Measurements from ENCODE around the gene GDI1. TPM values are rescaled to one million over a fixed set of nuclear protein-coding genes. Genes with fewer than 3 reads are reported as not detected.

GDI1 gene
- total and polyA plus RNA-seq, 9 of the 15 experiments (the other 6 are each of a cell fraction or from before 2014, with no cell fraction given), result 0.97 to 82.6 (median 37.5) TPM

DNA sequence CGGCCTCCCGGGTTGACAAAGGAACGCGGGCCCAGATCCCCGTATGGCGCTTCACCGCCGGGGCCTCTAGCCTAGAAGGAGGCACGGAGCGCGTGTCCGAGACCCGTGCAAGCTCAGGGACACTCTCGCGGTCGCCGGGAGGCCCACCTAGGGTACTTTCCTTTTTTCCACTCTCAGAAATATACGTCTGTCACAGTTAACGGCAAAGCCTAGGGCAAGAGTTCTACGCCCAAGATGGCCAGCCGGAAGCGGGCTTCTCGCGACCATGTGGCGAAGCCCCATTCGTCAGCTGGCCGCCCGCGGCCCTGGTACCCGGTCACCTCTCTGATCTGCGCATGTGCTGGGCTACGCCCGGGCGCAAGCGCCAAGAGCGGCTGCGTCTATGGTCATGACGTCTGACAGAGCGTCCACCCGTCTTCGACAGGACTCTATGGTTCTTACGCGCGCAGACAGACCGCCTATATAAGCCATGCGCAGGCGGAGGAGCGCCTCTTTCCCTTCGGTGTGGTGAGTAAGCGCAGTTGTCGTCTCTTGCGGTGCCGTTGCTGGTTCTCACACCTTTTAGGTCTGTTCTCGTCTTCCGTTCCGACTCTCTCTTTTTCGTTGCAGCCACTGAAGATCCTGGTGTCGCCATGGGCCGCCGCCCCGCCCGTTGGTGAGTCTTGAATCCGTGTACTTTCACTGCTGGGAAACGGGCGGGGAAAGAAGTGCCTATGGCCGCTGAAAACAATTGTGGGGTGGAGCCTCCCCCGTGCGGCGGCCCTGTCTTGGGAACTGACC lies 38.9 kb upstream of the GDI1 start, which contains the start of gene RPL10 (continued):
- TF ChIP-seq BRF1 (IDR thresholded peaks at IDR 0.05; ENCODE audit: borderline replicate concordance, extremely low read depth, insufficient read length) (no peak), SMARCB1 (IDR thresholded peaks at IDR 0.05; ENCODE audit: insufficient read length, low read depth) (no peak), ZNF184 (CRISPR knock-in tag; IDR thresholded peaks at IDR 0.05) (no peak), SMAD2 (IDR thresholded peaks at IDR 0.05; ENCODE audit: low read depth, low read length) (no peak), SUPT5H (IDR thresholded peaks at IDR 0.05) (peak; percentile 100), RUNX1 (IDR thresholded peaks at IDR 0.05; ENCODE audit: low read depth) (0 out of 2 replicates have a peak, but pooled peaks have one; percentile 72), ZSCAN32 (CRISPR knock-in tag; IDR thresholded peaks at IDR 0.05) (no peak)
- TF ChIP-seq, protein P1, sequence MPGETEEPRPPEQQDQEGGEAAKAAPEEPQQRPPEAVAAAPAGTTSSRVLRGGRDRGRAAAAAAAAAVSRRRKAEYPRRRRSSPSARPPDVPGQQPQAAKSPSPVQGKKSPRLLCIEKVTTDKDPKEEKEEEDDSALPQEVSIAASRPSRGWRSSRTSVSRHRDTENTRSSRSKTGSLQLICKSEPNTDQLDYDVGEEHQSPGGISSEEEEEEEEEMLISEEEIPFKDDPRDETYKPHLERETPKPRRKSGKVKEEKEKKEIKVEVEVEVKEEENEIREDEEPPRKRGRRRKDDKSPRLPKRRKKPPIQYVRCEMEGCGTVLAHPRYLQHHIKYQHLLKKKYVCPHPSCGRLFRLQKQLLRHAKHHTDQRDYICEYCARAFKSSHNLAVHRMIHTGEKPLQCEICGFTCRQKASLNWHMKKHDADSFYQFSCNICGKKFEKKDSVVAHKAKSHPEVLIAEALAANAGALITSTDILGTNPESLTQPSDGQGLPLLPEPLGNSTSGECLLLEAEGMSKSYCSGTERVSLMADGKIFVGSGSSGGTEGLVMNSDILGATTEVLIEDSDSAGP (CRISPR knock-in tag; IDR thresholded peaks at IDR 0.05), result no peak
- TF ChIP-seq, protein P2, sequence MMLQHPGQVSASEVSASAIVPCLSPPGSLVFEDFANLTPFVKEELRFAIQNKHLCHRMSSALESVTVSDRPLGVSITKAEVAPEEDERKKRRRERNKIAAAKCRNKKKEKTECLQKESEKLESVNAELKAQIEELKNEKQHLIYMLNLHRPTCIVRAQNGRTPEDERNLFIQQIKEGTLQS (IDR thresholded peaks at IDR 0.05), result no peak
- TF ChIP-seq, protein P2 (CRISPR knock-in tag; conservative IDR thresholded peaks at IDR 0.05), result peak; percentile 45; the same call in 1 of the 2 replicates
- TF ChIP-seq, protein P3, sequence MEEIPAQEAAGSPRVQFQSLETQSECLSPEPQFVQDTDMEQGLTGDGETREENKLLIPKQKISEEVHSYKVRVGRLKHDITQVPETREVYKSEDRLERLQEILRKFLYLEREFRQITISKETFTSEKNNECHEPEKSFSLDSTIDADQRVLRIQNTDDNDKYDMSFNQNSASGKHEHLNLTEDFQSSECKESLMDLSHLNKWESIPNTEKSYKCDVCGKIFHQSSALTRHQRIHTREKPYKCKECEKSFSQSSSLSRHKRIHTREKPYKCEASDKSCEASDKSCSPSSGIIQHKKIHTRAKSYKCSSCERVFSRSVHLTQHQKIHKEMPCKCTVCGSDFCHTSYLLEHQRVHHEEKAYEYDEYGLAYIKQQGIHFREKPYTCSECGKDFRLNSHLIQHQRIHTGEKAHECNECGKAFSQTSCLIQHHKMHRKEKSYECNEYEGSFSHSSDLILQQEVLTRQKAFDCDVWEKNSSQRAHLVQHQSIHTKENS (CRISPR knock-in tag; IDR thresholded peaks at IDR 0.05), result no peak
- TF ChIP-seq, protein P4, sequence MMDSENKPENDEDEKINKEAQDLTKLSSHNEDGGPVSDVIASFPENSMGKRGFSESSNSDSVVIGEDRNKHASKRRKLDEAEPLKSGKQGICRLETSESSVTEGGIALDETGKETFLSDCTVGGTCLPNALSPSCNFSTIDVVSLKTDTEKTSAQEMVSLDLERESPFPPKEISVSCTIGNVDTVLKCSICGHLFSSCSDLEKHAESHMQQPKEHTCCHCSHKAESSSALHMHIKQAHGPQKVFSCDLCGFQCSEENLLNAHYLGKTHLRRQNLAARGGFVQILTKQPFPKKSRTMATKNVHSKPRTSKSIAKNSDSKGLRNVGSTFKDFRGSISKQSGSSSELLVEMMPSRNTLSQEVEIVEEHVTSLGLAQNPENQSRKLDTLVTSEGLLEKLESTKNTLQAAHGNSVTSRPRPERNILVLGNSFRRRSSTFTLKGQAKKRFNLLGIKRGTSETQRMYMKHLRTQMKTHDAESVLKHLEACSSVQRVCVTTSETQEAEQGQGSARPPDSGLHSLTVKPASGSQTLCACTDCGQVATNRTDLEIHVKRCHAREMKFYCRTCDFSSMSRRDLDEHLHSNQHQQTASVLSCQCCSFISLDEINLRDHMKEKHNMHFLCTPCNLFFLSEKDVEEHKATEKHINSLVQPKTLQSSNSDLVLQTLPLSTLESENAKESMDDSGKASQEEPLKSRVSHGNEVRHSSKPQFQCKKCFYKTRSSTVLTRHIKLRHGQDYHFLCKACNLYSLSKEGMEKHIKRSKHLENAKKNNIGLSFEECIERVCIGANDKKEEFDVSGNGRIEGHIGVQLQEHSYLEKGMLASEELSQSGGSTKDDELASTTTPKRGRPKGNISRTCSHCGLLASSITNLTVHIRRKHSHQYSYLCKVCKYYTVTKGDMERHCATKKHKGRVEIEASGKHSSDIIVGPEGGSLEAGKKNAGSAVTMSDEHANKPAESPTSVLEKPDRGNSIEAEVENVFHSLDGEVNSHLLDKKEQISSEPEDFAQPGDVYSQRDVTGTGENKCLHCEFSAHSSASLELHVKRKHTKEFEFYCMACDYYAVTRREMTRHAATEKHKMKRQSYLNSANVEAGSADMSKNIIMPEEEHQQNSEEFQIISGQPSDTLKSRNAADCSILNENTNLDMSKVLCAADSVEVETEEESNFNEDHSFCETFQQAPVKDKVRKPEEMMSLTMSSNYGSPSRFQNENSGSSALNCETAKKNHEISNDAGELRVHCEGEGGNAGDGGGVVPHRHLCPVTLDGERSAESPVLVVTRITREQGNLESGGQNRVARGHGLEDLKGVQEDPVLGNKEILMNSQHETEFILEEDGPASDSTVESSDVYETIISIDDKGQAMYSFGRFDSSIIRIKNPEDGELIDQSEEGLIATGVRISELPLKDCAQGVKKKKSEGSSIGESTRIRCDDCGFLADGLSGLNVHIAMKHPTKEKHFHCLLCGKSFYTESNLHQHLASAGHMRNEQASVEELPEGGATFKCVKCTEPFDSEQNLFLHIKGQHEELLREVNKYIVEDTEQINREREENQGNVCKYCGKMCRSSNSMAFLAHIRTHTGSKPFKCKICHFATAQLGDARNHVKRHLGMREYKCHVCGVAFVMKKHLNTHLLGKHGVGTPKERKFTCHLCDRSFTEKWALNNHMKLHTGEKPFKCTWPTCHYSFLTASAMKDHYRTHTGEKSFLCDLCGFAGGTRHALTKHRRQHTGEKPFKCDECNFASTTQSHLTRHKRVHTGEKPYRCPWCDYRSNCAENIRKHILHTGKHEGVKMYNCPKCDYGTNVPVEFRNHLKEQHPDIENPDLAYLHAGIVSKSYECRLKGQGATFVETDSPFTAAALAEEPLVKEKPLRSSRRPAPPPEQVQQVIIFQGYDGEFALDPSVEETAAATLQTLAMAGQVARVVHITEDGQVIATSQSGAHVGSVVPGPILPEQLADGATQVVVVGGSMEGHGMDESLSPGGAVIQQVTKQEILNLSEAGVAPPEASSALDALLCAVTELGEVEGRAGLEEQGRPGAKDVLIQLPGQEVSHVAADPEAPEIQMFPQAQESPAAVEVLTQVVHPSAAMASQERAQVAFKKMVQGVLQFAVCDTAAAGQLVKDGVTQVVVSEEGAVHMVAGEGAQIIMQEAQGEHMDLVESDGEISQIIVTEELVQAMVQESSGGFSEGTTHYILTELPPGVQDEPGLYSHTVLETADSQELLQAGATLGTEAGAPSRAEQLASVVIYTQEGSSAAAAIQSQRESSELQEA (IDR thresholded peaks at IDR 0.05; ENCODE audit: low read depth), result no peak
- TF ChIP-seq, protein P5, sequence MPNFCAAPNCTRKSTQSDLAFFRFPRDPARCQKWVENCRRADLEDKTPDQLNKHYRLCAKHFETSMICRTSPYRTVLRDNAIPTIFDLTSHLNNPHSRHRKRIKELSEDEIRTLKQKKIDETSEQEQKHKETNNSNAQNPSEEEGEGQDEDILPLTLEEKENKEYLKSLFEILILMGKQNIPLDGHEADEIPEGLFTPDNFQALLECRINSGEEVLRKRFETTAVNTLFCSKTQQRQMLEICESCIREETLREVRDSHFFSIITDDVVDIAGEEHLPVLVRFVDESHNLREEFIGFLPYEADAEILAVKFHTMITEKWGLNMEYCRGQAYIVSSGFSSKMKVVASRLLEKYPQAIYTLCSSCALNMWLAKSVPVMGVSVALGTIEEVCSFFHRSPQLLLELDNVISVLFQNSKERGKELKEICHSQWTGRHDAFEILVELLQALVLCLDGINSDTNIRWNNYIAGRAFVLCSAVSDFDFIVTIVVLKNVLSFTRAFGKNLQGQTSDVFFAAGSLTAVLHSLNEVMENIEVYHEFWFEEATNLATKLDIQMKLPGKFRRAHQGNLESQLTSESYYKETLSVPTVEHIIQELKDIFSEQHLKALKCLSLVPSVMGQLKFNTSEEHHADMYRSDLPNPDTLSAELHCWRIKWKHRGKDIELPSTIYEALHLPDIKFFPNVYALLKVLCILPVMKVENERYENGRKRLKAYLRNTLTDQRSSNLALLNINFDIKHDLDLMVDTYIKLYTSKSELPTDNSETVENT (CRISPR knock-in tag; IDR thresholded peaks at IDR 0.05), result peak; percentile 95
